Stimulated activated CD4-positive, alpha-beta T cell treated with anti-CD3 and anti-CD28 coated beads, TNF-alpha, amount 100 ng/mL, for 1 hour (primary cell): ENCODE measurements around the gene STEAP1B.
"Not testable (repeated sequence)": the region's sequence is repeated elsewhere in the genome, so short reads cannot be mapped to it uniquely, and the experiment has no call there.

Experiments
- DNase-seq, 3 donors: peaks; one replicate each; pipeline ENCODE4 v3.0.0-alpha.2; 2020; ENCODE audit warnings: low read depth in 3 of 3, low spot score in 1 of 3

STEAP1B gene

GRCh38 chr7:22433710-22434460 is 66.1 kb downstream of the STEAP1B start:
- DNase-seq: no peak

GRCh38 chr7:22433165-22433700 is 66.8 kb downstream of the STEAP1B start:
- DNase-seq: not testable (repeated sequence)

- DNase-seq: no peak
These were observed 67.7 kb downstream of the STEAP1B start for GRCh38 chr7:22432203-22432718.

GRCh38 chr7:22430457-22430856 is 69.5 kb downstream of the STEAP1B start:
- no peak for DNase-seq

GRCh38 chr7:22429386-22429785 is 70.6 kb downstream of the STEAP1B start:
- DNase-seq: no peak

GRCh38 chr7:22427855-22428254 is 72.1 kb downstream of the STEAP1B start:
- no peak for DNase-seq

- DNase-seq: no peak
These were observed 72.9 kb downstream of the STEAP1B start for GRCh38 chr7:22427104-22427503.

GRCh38 chr7:22426463-22427094 is 73.4 kb downstream of the STEAP1B start:
- no peak for DNase-seq

GRCh38 chr7:22425361-22425760 is 74.6 kb downstream of the STEAP1B start:
- DNase-seq: no peak

GRCh38 chr7:22422831-22423615 is 77.0 kb downstream of the STEAP1B start:
- no peak for DNase-seq

- no peak for DNase-seq
These were observed 78.9 kb downstream of the STEAP1B start for GRCh38 chr7:22420973-22421635.

- no peak for DNase-seq
These were observed 80.0 kb downstream of the STEAP1B start for GRCh38 chr7:22420008-22420407.

- no peak for DNase-seq
These were observed 80.5 kb downstream of the STEAP1B start for GRCh38 chr7:22419488-22419887.

GRCh38 chr7:22418251-22419046 is 81.5 kb downstream of the STEAP1B start:
- no peak for DNase-seq

- no peak for DNase-seq
These were observed 82.1 kb downstream of the STEAP1B start for GRCh38 chr7:22417841-22418240.

- no peak for DNase-seq
These were observed 82.6 kb downstream of the STEAP1B start for GRCh38 chr7:22417349-22417748.

- DNase-seq: no peak
These were observed 85.6 kb downstream of the STEAP1B start for GRCh38 chr7:22414424-22414823.

- no peak for DNase-seq
These were observed 86.8 kb downstream of the STEAP1B start for GRCh38 chr7:22413211-22413610.

GRCh38 chr7:22411977-22412693 is 87.9 kb downstream of the STEAP1B start:
- DNase-seq: no peak

- DNase-seq: no peak
These were observed 93.3 kb downstream of the STEAP1B start for GRCh38 chr7:22406715-22407114.
